ENCODE measurements around the gene HDAC1.

Gene HDAC1

GRCh38 chr1:32291708-32292538 lies at the start of gene HDAC1:
HDAC1 (plus strand) TSS chr1:32292083; CDS start chr1:32292170, 87 bp downstream.
- DNase-seq (ENCODE audit: low spot score): peak; percentile 94
- Histone ChIP-seq H3K4me3 (peak within 1 kb of the TSS; percentile 82), H3K27ac (peak within 1 kb of the TSS; percentile 78 to 83)
- TF ChIP-seq CTCF (IDR thresholded peaks at IDR 0.05): no peak

DNA sequence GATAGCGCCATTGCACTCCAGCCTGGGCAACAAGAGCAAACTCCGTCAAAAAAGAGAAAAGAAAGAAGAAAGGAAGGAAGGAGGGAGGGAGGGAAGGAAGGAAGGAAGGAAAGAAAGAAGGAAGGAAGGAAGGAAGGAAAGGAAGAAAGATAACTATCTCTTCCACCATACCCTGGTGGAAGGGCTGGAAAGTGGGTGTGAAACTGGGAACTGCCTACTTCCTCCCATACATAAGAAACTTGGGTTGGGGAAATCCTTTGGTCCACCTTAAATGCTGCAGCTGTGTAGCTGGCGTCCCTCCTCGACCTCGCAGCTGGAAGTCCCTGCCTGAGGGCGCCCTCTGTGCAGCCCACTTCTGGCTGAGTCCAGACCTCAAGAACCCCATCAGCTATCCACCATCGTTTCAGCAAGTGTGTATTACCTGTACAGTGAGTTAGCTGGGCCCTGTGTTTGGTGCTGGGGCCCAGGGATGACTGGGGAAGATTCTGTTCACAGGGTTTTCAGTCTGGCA lies 49.5 kb upstream of the HDAC1 start:
- H3K27ac ChIP-seq: peak overlapping the region in 1 of 2 donors; percentile 70
- DNase-seq (ENCODE audit: low spot score): no peak
- H3K4me3 ChIP-seq: peak overlapping the region; percentile 51
- TF ChIP-seq CTCF (IDR thresholded peaks at IDR 0.05): no peak

DNA sequence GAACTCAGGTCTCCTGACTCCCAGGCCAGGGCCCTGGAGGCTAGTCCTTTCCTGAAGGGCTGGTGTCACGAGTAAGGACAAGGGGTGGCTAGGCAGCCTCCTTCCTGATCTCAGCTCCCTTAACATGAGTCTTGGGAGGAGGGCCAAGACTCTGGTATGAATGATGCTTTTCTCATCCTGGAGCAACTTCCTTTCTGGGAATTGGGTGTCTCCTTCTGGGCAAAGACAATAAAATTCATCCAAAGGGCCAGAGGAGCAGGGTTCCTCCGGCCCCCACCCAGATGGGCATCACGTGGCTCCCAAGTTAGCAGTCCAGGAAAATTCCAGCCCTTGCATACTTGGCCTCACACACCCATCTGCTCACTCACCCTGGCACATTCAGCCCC lies 45.0 kb upstream of the HDAC1 start, which contains the start of gene FAM167B:
Gene FAM167B (plus strand): TSS at position 335 of the 386 bp plus-strand sequence. CDS start 200 bp downstream, outside the sequence.
- no peak within 1 kb of the TSS for H3K4me3 ChIP-seq
- peak within 1 kb of the TSS; percentile 18 to 73 for H3K27ac ChIP-seq
- no peak for DNase-seq (ENCODE audit: low spot score)
- TF ChIP-seq CTCF (IDR thresholded peaks at IDR 0.05): no peak

DNA sequence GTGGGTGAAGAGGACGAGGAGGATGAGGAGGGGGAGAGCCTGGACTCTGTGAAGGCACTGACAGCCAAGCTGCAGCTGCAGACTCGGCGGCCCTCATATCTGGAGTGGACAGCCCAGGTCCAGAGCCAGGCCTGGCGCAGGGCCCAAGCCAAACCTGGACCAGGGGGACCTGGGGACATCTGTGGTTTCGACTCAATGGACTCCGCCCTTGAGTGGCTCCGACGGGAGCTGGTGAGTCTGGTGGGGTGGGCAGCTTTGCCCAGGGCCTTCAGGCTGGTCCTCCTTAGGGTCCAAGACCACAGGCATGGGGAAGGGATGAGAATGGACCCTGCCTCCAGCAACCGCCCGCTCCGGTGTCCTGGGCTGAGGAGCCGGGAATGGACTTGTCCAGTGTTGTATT lies 44.4 kb upstream of the HDAC1 start:
- TF ChIP-seq CTCF (IDR thresholded peaks at IDR 0.05): no peak
- Histone ChIP-seq H3K4me3 (no peak overlapping the region), H3K27ac (peak overlapping the region; percentile 18 to 73)
- no peak for DNase-seq (ENCODE audit: low spot score)

- H3K27ac ChIP-seq: peak overlapping the region; percentile 18 to 73
- DNase-seq (ENCODE audit: low spot score): peak; percentile 80
- peak overlapping the region; percentile 52 for H3K4me3 ChIP-seq
- TF ChIP-seq CTCF (IDR thresholded peaks at IDR 0.05): peak; percentile 86
Measured at GRCh38 chr1:32247983-32248889, 43.6 kb upstream of the HDAC1 start.

- H3K4me3 ChIP-seq: no peak overlapping the region
- no peak for TF ChIP-seq CTCF (IDR thresholded peaks at IDR 0.05)
- no peak for DNase-seq (ENCODE audit: low spot score)
- peak overlapping the region in 1 of 2 donors; percentile 64 for H3K27ac ChIP-seq
Measured at GRCh38 chr1:32249831-32250525, 41.9 kb upstream of the HDAC1 start.
